Measurements from ENCODE around the gene SLC24A4.
"Not testable (repeated sequence)": the region's sequence is repeated elsewhere in the genome, so short reads cannot be mapped to it uniquely, and the experiment has no call there.

The SLC24A4 gene

DNA sequence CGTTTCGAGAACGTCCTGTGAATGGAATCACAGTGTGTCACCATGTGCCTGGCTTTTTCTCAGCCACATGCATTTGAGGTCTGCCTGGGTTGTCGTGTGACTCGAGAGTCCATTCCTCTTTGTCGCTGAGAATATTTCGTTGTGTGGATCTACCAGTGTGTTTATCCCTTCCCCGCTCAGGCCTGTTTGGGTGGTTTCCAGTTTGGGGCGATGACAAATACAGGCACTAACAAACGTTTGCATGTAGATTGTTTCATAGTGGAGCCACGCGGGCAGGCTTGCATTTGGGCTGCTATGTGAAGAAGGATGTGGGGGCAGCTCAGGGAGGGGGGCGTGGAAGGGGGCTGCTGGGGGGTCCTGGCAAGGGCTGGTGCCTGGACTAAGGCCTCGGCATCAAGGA, 204.8 kb downstream of the SLC24A4 start:
- DNase-seq, result no peak

DNA sequence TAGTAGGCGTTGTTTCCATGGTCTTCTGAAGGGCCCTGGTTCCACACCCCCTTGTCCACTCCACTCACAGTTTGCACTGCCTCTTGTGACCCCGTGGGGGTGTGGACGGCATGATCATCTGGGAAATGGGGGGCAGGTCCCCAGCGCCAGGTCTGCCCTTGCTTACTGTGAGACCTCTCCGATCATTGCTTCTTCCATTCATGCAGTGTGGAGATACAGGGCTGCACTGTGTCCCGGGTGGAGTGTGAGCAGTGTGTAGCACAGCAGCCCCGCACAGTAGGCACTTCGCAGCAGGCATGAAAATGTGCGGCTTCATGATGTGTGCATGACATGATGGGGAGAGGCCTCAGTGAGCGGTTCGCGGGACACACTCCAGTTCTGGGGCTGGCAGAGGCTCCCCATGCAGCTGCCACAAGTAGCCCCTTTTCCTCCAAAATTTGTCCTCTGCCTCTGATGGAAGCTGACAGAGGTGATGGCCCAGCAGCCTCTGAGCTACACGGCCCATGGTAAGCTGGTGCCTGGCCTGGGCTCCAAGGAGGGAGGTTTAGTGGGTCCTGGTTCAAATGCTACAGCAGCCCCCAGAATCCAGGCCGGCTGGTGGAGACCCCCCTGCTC, 205.6 kb downstream of the SLC24A4 start:
- no peak for DNase-seq

GRCh38 chr14:92529903-92530302, 206.9 kb downstream of the SLC24A4 start:
- DNase-seq, result no peak

GRCh38 chr14:92531106-92531873, 208.3 kb downstream of the SLC24A4 start:
- DNase-seq, result no peak

- peak in 1 of 2 experiments; percentile 24 for DNase-seq
Measured at GRCh38 chr14:92532490-92533163, 209.7 kb downstream of the SLC24A4 start.

- DNase-seq, result no peak
Measured at GRCh38 chr14:92534932-92535643, 212.1 kb downstream of the SLC24A4 start.

DNA sequence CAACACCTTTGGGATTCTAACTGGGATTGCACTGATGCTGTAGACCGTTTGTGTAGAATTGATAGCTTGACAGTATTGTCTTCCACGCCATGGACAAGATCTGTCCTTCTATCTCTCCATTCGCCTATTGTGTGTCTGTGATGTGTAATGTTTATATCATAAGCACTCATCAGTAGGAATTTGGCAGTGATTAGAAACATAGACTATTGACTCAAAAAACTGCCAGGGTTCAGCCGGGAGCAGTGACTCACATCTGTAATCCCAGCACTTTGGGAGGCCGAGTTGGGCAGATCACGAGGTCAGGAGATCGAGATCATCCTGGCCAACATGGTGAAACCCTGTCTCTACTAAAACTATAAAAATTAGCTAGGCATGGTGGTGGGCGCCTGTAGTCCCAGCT, 213.3 kb downstream of the SLC24A4 start:
- not testable (repeated sequence) for DNase-seq

DNA sequence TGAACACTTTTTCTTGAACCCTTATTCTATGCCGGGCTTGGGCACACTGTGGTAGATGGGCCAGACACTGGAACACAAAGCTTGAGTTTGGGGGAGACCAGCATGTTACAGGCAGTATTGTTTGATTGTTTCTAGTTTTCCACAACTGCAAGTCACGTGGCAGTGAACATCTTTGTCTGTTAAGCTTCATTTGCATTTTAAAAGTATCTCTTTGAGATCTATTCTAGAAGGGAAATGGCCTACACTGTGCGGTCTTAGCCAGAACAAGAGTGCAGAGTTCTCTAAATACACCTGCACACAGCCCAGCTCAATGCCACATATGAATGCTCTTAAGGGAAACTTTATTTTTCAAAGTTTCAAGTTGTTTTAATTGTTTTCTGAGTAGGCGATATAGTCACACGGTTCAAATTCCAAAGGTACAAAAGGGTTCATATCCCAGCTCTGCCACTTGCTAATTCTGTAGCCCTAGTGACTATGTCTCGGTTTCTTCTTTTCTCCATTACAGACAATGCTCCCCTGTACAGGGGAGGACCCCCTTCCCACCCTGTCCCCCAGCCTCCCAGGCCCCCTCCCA, 215.5 kb downstream of the SLC24A4 start:
- no peak for DNase-seq

GRCh38 chr14:92539419-92539818, 216.5 kb downstream of the SLC24A4 start:
- no peak for DNase-seq

- no peak for DNase-seq
Measured at GRCh38 chr14:92539875-92540274, 216.9 kb downstream of the SLC24A4 start.

GRCh38 chr14:92540472-92541048, 217.6 kb downstream of the SLC24A4 start:
- DNase-seq, result peak; percentile 54 to 85

GRCh38 chr14:92542766-92543554, 220.0 kb downstream of the SLC24A4 start:
- no peak for DNase-seq

DNA sequence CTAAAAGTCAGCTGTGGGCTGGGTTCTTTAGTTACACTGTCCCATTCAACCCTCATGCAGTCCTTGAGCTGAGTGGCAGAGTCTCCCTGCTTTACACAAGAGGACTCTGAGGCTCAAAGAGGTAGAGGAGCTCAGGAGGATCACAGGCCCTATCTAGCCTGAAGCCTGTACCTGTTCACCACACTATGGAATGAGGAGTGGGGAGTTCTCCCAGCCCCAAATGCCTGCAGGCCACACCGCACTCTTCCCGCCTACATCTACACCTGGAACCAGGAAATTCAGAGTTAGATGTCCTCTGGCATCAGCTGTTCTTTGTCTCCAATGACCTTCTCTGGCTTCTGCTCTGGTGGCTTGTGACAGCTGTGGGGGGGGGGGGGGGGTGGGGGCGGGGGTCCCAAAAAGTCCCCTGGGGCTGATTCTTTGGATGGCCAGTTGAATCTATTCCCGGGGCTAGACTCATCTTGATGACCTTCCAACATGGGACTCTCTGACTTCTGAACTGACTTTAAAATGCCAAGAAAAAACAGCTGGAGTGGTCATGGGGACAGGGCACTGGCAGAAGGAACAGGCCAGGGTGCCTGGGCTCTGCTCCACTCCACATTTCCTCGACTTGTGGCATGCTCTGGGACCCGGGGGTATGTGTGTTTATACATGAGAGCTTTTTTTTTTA, 221.2 kb downstream of the SLC24A4 start:
- no peak for DNase-seq

- DNase-seq, result no peak
Measured at GRCh38 chr14:92546347-92547053, 223.5 kb downstream of the SLC24A4 start.

- DNase-seq, result no peak
Measured at GRCh38 chr14:92549105-92549858, 226.3 kb downstream of the SLC24A4 start.

DNA sequence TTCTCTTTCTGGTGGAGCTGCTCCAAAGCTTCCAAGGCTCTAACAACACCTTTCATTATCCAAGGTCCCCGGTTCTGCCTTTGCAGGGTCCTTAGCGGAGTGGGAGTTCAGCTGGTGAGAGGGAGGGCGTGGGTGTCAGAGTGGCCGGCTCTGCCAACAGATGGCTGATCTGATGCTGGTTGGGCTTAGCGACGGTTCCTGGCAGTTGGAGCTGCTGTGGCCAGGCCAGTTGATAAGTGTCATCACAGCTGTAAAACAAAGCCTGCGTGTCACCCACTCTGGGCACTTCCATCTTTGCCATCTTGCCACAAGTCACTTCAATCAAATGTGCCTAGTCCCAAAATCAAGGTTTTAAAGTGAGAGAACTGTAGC, 226.9 kb downstream of the SLC24A4 start:
- DNase-seq, result no peak

All from NCI-H446 (cell line).